Central memory CD8-positive, alpha-beta T cell (primary cell): ENCODE data around the gene GRM7.

Experiments used
- ATAC-seq: fragments of 150-1000 bp; cut with Tn5 transposase; replicated peaks from 2 replicates; pipeline ENCODE4 v1.10.0; 2022; ENCODE audit warnings: mild to moderate bottlenecking, moderate FRiP score, moderate number of reproducible peaks; ENCODE audit not compliant: poor library complexity, severe bottlenecking; ENCODE audit errors: extremely low read depth
- DNase-seq, 2 donors: peaks; one replicate each; pipeline ENCODE4 v3.0.0; 2021; ENCODE audit warnings: low spot score in 2 of 2
- H3K27ac Mint-ChIP-seq: one replicate; pipeline ENCODE4 v1.8.0; 2022; ENCODE audit warnings: low read depth, mild to moderate bottlenecking, moderate library complexity, mixed read lengths
- H3K27me3 Mint-ChIP-seq: one replicate; pipeline ENCODE4 v1.8.0; 2022; ENCODE audit warnings: mixed read lengths
- H3K36me3 Mint-ChIP-seq: one replicate; pipeline ENCODE4 v1.8.0; 2022; ENCODE audit warnings: mild to moderate bottlenecking, moderate library complexity, mixed read lengths; ENCODE audit not compliant: insufficient read depth
- H3K4me1 Mint-ChIP-seq: one replicate; pipeline ENCODE4 v1.8.0; 2022; ENCODE audit warnings: mixed read lengths
- H3K4me3 Mint-ChIP-seq: one replicate; pipeline ENCODE4 v1.8.0; 2022; ENCODE audit warnings: mild to moderate bottlenecking, moderate library complexity, mixed read lengths
- H3K9me3 Mint-ChIP-seq: one replicate; pipeline ENCODE4 v1.8.0; 2022; ENCODE audit warnings: mixed read lengths

GRM7 gene

GRCh38 chr3:7371693-7372572, 511.0 kb downstream of the GRM7 start:
- Mint-ChIP-seq H3K4me3 (no peak overlapping the region), H3K9me3 (peaks cover 24% of the 10 kb centered on the region), H3K27me3 (no peaks in the 10 kb centered on the region), H3K27ac (no peak overlapping the region), H3K4me1 (no peaks in the 10 kb centered on the region), H3K36me3 (no peaks in the 10 kb centered on the region)
- ATAC-seq (no peak), DNase-seq (no peak)

- no peak for DNase-seq
- peaks cover 5% of the 10 kb centered on the region for H3K9me3 Mint-ChIP-seq
- no peak overlapping the region for H3K27ac Mint-ChIP-seq
- no peaks in the 10 kb centered on the region for H3K4me1 Mint-ChIP-seq
- no peaks in the 10 kb centered on the region for H3K36me3 Mint-ChIP-seq
- no peak overlapping the region for H3K4me3 Mint-ChIP-seq
- ATAC-seq = no peak
- no peaks in the 10 kb centered on the region for H3K27me3 Mint-ChIP-seq
These were observed 516.2 kb downstream of the GRM7 start for GRCh38 chr3:7377103-7377502.

GRCh38 chr3:7381741-7382140, 520.8 kb downstream of the GRM7 start:
- Mint-ChIP-seq H3K36me3 (no peaks in the 10 kb centered on the region), H3K9me3 (peaks cover 6% of the 10 kb centered on the region), H3K4me3 (no peak overlapping the region), H3K4me1 (no peaks in the 10 kb centered on the region), H3K27me3 (no peaks in the 10 kb centered on the region), H3K27ac (no peak overlapping the region)
- no peak for DNase-seq
- no peak for ATAC-seq

GRCh38 chr3:7382293-7383010, 521.5 kb downstream of the GRM7 start:
- H3K4me3 Mint-ChIP-seq = no peak overlapping the region
- H3K27me3 Mint-ChIP-seq = no peaks in the 10 kb centered on the region
- no peaks in the 10 kb centered on the region for H3K36me3 Mint-ChIP-seq
- no peak for ATAC-seq
- no peak for DNase-seq
- H3K27ac Mint-ChIP-seq = no peak overlapping the region
- H3K4me1 Mint-ChIP-seq = no peaks in the 10 kb centered on the region
- H3K9me3 Mint-ChIP-seq = peaks cover 6% of the 10 kb centered on the region

- no peaks in the 10 kb centered on the region for H3K4me1 Mint-ChIP-seq
- peaks cover 7% of the 10 kb centered on the region for H3K9me3 Mint-ChIP-seq
- H3K36me3 Mint-ChIP-seq = no peaks in the 10 kb centered on the region
These were observed 524.7 kb downstream of the GRM7 start for GRCh38 chr3:7385635-7386034.

GRCh38 chr3:7388026-7388425, 527.1 kb downstream of the GRM7 start:
- DNase-seq (no peak), ATAC-seq (no peak)
- Mint-ChIP-seq H3K36me3 (no peaks in the 10 kb centered on the region), H3K9me3 (peaks cover 6% of the 10 kb centered on the region), H3K27ac (no peak overlapping the region), H3K4me3 (no peak overlapping the region), H3K27me3 (no peaks in the 10 kb centered on the region), H3K4me1 (no peaks in the 10 kb centered on the region)

More at GRCh38 chr3:7385635-7386034, 524.7 kb downstream of the GRM7 start:
- Mint-ChIP-seq H3K27ac (no peak overlapping the region), H3K4me3 (no peak overlapping the region), H3K27me3 (no peaks in the 10 kb centered on the region)
- ATAC-seq = no peak
- DNase-seq = no peak

- Mint-ChIP-seq H3K27me3 (no peaks in the 10 kb centered on the region), H3K4me3 (no peak overlapping the region), H3K4me1 (no peaks in the 10 kb centered on the region), H3K9me3 (peaks cover 12% of the 10 kb centered on the region), H3K36me3 (no peaks in the 10 kb centered on the region), H3K27ac (no peak overlapping the region)
- no peak for ATAC-seq
- no peak for DNase-seq
These were observed 531.3 kb downstream of the GRM7 start for GRCh38 chr3:7392206-7392605.

GRCh38 chr3:7393944-7394605, 533.2 kb downstream of the GRM7 start:
- no peak overlapping the region for H3K4me3 Mint-ChIP-seq
- H3K27ac Mint-ChIP-seq = no peak overlapping the region
- DNase-seq = no peak
- H3K4me1 Mint-ChIP-seq = no peaks in the 10 kb centered on the region
- H3K9me3 Mint-ChIP-seq = peaks cover 12% of the 10 kb centered on the region
- H3K27me3 Mint-ChIP-seq = no peaks in the 10 kb centered on the region
- H3K36me3 Mint-ChIP-seq = no peaks in the 10 kb centered on the region
- no peak for ATAC-seq

- Mint-ChIP-seq H3K4me3 (no peak overlapping the region), H3K27ac (no peak overlapping the region), H3K4me1 (no peaks in the 10 kb centered on the region), H3K27me3 (no peaks in the 10 kb centered on the region), H3K36me3 (no peaks in the 10 kb centered on the region), H3K9me3 (peaks cover 6% of the 10 kb centered on the region)
- no peak for DNase-seq
- ATAC-seq = no peak
These were observed 535.6 kb downstream of the GRM7 start for GRCh38 chr3:7396534-7396933.

- H3K27ac Mint-ChIP-seq = no peak overlapping the region
- H3K4me1 Mint-ChIP-seq = no peaks in the 10 kb centered on the region
- H3K27me3 Mint-ChIP-seq = no peaks in the 10 kb centered on the region
- peaks cover 6% of the 10 kb centered on the region for H3K9me3 Mint-ChIP-seq
- H3K4me3 Mint-ChIP-seq = no peak overlapping the region
- ATAC-seq (no peak), DNase-seq (no peak)
- no peaks in the 10 kb centered on the region for H3K36me3 Mint-ChIP-seq
These were observed 536.2 kb downstream of the GRM7 start for GRCh38 chr3:7397097-7397496.

- DNase-seq = no peak
- no peak for ATAC-seq
- no peak overlapping the region for H3K27ac Mint-ChIP-seq
- no peaks in the 10 kb centered on the region for H3K36me3 Mint-ChIP-seq
- H3K9me3 Mint-ChIP-seq = no peaks in the 10 kb centered on the region
- no peaks in the 10 kb centered on the region for H3K4me1 Mint-ChIP-seq
- H3K27me3 Mint-ChIP-seq = no peaks in the 10 kb centered on the region
- H3K4me3 Mint-ChIP-seq = no peak overlapping the region
These were observed 539.4 kb downstream of the GRM7 start for GRCh38 chr3:7400360-7400759.

GRCh38 chr3:7401418-7401817, 540.5 kb downstream of the GRM7 start:
- H3K27ac Mint-ChIP-seq = no peak overlapping the region
- ATAC-seq (no peak), DNase-seq (no peak)
- H3K9me3 Mint-ChIP-seq = no peaks in the 10 kb centered on the region
- H3K4me1 Mint-ChIP-seq = no peaks in the 10 kb centered on the region
- H3K4me3 Mint-ChIP-seq = no peak overlapping the region
- H3K27me3 Mint-ChIP-seq = no peaks in the 10 kb centered on the region
- H3K36me3 Mint-ChIP-seq = no peaks in the 10 kb centered on the region
